Ammon's horn (tissue), 1 donor: Measurements from ENCODE around the gene CACNA1D.

ENCODE experiments used
- DNase-seq: peaks from one replicate; pipeline ENCODE4 v3.0.0-alpha.2; 2016; ENCODE audit warnings: low spot score

The CACNA1D gene

GRCh38 chr3:53577506-53577905, 83.1 kb downstream of the CACNA1D start:
- DNase-seq, result no peak

DNA sequence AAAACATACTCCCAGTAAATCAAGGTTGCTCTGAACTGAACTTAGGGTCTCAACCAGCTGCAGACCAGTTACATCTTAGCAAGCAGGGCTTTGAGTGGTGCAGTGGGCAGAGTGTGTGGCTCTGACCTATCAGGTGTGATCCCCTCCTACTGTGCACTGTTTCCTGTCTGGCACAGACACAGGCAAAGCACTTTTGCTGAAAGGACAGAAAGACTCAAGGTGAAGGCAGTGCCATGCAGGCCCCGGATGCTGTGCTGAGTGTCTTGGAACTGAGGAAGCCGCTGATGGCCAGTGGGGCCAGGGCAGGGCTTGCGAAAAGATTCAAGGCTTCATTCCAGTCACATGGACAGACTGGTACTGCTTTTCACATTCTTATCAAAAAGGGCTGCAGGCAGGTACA, 85.2 kb downstream of the CACNA1D start:
- DNase-seq, result no peak

DNA sequence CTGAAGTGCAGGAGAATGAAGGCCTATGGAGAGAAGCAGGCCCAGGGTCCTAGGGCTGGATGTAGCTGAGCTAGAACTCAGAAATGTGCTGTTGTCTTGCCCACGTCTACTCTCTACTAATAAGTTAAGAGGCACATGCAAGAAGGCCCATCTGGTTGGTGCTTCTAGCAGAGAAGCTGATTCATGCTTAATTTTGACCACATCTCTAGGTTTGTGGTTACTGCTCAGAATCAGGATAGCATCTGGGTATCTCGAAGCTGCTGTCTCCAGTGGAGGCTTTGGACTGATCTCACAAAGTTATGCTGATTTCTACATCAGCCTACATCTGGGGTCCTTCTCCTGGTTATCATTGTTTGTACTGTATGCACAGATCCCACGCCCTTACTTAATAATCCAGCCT, 87.3 kb downstream of the CACNA1D start:
- DNase-seq, result no peak

GRCh38 chr3:53583161-53583690, 88.8 kb downstream of the CACNA1D start:
- no peak for DNase-seq

- DNase-seq, result no peak
Observed at GRCh38 chr3:53585049-53585448, 90.6 kb downstream of the CACNA1D start.

- no peak for DNase-seq
Observed at GRCh38 chr3:53585627-53586026, 91.2 kb downstream of the CACNA1D start.

GRCh38 chr3:53588122-53588521, 93.7 kb downstream of the CACNA1D start:
- no peak for DNase-seq

DNA sequence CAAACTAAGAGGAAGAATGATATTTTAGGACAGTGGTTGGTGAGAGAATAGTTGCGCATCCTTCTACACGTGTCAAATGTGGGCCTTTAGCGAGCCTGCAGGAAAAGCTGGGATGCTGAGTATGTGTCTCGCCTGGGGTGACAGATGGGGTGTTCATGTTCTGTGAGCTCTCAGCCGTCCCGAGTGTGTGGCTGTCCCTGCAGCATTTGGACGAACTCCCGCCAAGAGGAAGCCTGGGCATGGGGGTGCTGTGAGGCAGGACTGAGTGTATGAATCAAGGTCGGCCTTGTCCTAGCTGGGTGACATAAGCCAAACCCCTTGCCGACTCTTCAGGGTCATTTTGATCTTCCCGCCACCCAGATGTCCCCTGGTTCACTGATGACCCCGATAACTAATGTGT, 94.8 kb downstream of the CACNA1D start:
- no peak for DNase-seq

GRCh38 chr3:53589806-53590205, 95.4 kb downstream of the CACNA1D start:
- DNase-seq, result no peak

GRCh38 chr3:53590606-53591005, 96.2 kb downstream of the CACNA1D start:
- DNase-seq, result no peak

DNA sequence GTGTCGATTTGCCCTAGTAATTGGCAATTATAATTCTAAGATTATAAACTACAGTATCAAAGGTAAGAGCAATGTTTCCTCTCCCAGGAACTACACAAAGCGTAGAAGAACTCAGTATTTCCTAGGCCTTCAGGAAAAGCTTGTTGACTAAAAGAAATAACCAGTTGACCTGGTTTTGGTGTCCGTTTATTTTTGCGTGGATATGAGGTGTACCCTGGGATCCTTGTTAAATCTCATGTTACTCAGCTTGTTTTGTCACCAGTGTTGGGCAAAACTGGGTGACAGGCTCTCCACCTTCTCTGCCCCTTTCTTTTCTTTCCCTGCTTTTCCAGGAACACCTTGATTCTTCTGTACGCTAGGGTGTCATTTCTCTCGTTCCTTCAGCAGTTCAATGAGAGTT, 97.2 kb downstream of the CACNA1D start:
- DNase-seq, result no peak

- DNase-seq, result no peak
Observed at GRCh38 chr3:53592862-53593261, 98.5 kb downstream of the CACNA1D start.

- DNase-seq, result no peak
Observed at GRCh38 chr3:53593611-53594010, 99.2 kb downstream of the CACNA1D start.

DNA sequence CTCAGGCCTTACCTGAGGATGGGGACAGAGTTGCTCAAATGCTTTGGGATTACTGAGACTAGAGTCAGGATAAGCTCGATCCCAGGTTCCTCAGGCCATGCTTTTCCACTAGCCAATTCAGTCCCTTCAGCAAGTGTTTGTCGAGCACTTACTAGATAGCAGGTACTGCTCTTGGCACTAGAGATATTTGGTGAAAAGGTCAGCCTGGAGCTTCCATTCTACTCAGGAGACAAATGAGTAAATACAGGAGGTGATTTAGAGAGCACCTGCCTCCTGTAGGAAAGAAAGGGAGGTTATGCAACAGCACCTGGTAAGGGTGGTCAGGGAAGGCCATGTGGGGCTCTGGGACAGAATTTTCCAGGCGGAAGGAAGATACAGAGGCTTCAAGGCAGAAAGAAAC, 99.9 kb downstream of the CACNA1D start:
- DNase-seq, result no peak

GRCh38 chr3:53595660-53596059, 101.2 kb downstream of the CACNA1D start:
- no peak for DNase-seq

DNA sequence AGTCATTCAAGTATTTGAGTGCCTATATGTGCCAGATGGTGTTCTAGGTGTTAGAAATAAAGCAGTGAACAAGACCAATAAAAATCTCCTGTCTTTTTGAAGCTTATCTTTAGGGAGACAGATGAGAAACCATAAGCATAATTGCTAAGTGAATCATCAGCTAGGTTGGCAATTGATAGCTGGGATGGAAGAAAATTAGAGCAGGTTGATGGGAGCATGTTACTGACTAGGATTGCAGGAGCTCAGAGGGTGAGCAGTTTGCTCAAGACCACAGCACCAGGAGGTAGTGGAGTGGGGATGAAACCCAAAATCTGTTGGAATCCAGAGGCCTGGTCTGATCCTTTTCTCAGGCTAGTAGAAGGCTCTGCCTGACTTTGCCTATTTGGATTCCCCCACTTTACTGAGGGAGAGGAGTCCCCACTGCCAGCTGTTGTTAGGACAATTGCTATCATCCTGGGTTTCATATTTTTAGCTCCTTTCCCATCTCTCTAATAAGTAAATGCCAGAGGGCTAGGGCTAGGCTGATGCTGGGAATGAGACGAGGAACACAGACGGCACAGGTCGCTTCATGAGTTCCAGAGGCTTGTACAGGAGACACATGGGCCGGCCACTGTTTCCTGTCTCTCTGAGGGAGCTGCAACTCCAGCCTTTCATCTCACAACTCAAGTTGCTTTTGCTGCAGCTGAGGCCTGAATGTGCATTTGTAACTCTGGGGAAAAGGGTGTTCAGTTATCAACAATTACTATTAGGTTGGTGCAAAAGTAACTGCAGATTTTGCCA, 102.9 kb downstream of the CACNA1D start:
- DNase-seq, result no peak

- DNase-seq, result no peak
Observed at GRCh38 chr3:53599771-53600170, 105.4 kb downstream of the CACNA1D start.

GRCh38 chr3:53602866-53603265, 108.5 kb downstream of the CACNA1D start:
- no peak for DNase-seq

DNA sequence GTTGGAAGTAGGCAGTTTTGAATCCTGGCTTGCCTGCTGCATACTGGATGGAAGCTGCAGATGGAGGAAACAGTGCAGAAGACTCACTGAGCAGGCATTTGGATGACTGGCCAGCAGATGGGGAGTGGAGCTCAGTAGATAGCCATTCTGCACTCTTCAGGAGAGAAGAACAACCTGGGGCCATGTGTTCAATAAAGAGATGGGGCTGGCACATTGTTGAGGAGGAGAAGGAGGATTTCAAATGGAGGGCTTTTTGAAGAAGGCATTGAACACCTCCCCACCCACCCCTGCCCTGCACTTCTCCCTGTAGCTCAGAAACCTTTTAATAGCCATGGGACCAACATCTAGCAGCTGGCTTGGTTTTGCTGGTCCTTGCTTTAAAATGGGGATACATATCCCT, 109.8 kb downstream of the CACNA1D start:
- DNase-seq, result no peak

DNA sequence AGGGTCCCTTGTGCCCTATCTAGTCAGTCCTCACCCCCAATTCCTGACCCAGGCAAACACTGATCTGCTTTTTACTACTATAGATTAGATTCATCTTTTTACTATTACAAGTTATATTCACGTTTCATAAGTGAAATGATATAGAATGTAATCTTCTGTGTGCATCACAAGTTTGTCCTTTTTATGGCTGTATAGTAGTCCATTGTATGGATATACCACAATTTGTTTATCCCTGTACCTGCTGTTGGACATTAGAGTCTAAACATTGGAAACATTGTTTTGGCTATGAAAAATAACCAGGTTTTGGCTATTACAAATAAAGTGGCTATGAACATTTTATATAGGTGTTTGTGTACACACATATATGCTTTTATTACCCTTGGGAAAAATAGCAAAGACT, 112.4 kb downstream of the CACNA1D start:
- DNase-seq, result no peak

- DNase-seq, result no peak
Observed at GRCh38 chr3:53612508-53612907, 118.1 kb downstream of the CACNA1D start.

DNA sequence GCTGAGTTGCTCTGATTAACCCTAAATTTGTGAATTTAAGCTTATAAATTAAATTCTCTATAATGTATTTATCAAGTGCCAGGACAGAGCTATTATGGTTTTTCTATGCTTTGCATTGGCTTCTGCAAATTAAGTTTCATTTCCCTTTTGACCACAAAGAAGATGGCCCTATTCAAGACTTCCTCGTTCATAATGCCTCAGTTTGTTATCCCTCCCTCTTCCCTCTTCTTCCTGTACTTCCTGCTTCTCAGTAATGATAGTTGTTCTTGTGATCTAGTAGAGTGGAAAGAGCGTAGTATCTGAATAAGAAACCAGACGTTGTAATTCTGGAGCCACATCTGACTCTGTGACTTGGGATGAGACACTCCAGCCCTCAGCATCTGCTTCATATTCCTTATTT, 118.7 kb downstream of the CACNA1D start:
- peak; percentile 56 for DNase-seq

DNA sequence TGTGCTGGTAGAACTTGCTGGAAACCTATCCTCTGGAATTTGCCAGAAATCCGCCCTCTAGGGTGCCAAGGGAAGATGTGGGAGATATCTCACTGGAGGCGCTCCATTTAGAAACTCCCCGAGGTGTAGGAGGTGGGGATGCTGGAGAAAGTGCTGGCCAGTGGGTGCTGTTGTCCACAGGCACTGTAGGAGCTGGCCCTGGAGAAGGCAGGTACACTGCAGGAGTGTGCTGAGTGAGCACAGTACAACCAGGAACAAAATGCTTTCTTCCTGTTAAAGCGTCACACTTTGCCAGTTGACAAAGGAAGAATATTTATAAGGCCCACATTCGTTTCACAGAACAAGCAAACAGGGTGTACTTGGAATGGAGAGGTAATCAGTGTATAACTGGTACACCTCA, 119.9 kb downstream of the CACNA1D start:
- DNase-seq, result no peak

GRCh38 chr3:53616321-53616720, 121.9 kb downstream of the CACNA1D start:
- DNase-seq, result peak; percentile 70
